ENCODE measurements around the gene GXYLT2. TPM values are rescaled to one million over a fixed set of nuclear protein-coding genes. Genes with fewer than 3 reads are reported as not detected.

GXYLT2 gene
- total and polyA plus RNA-seq, 2 of the 13 experiments (the other 11 are each of a cell fraction or from before 2014, with no cell fraction given) = 4.3 to 6.9 TPM

DNA sequence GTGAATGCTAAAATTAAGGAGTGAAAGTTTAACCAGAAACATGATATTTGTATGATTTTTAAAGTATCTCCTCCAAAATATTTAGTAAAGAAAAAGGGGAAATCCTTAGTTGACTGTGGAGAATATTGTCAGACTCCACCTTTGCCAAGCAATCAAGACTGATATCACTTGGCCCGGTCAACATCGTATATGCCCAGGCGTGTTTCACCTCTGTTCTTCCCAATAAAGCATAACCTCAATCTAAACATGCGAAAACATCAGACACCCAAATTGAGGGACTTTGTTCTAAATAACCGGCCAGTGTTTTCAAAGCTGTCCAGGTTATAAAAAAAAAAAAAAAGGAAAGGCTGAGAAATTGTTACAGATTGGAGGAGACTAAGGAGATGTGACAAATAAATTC lies 54.6 kb downstream of the GXYLT2 start:
- CTCF ChIA-PET (ENCODE audit: low intra/inter-chr PET ratio, low total read pairs) = no interaction called here

DNA sequence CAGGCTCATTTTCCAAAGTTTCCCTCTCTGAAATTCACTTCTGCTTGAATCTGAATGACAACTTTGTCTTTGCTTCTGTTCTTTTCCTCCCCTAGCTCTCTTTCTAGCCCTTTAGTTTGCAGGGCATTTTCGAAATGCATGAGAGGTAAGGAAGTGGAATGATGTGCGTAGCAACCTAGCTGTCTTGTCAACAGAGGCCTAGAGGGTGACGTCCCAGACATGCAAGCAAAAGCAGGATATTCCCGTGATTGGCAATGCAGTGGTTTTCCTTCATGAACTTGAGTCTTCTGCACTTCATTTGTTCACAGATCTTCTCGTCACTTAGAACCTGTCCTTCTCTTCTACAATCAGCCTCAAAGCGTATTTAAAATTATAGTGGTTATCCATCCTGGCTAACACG lies 56.9 kb downstream of the GXYLT2 start:
- POLR2A ChIA-PET = interaction anchor here (1.2 kb wide), 1 partner anchor 52 kb away, joined by 3 read pairs; the partner anchor contains the start of gene PPP4R2

More for the DNA sequence above, 54.6 kb downstream of the GXYLT2 start:
- BruUV-seq (replicated peaks) = no TSS peak
- no peaks in the 10 kb centered on the region for H3K27me3 ChIP-seq (ENCODE audit: control insufficient read depth in 1 of 2, insufficient read depth in 2 of 2, low read length in 2 of 2)
- no peaks in the 10 kb centered on the region for H3K36me3 ChIP-seq (replicated peaks in 1 of 2; ENCODE audit: control insufficient read depth in 1 of 2, insufficient read depth in 2 of 2, low read length in 2 of 2)
- 95% methylated on average over 5 of the region's 5 CpGs for WGBS (ENCODE audit: low lambda C conversion rate)
- no peaks in the 10 kb centered on the region for H3K79me2 ChIP-seq (ENCODE audit: insufficient read depth, low read length)
- H3K9ac ChIP-seq (ENCODE audit: insufficient read depth, low read depth, low read length) = no peak overlapping the region
- POLR2A ChIA-PET = no interaction called here
- H4K20me1 ChIP-seq (ENCODE audit: insufficient read depth, low read length) = no peaks in the 10 kb centered on the region
- in situ Hi-C loops (cut with HindIII; ENCODE audit: extremely low pct_ligation_motif_present, low pct_unique_long_range_greater_than_20kb) = no loop called here
- no peak overlapping the region for H3K27ac ChIP-seq (ENCODE audit: extremely low read length, insufficient read depth, low read length)
- no peak for DNase-seq (ENCODE audit: low spot score)
- no peak for ATAC-seq
- H2AFZ ChIP-seq (ENCODE audit: low read length) = no peak overlapping the region
- no peak overlapping the region for H3K4me2 ChIP-seq (ENCODE audit: low read depth, low read length)
- no peak for FAIRE-seq
- no peaks in the 10 kb centered on the region for H3K9me3 ChIP-seq (ENCODE audit: low read length)
- no peak overlapping the region for H3K4me3 ChIP-seq (replicated peaks in 1 of 3; ENCODE audit: insufficient read depth in 1 of 3, low read depth in 2 of 3, low read length in 3 of 3)
- TF ChIP-seq ZNF557 (CRISPR knock-in tag; IDR thresholded peaks at IDR 0.05) (no peak), ZBTB1 (CRISPR knock-in tag; IDR thresholded peaks at IDR 0.05; ENCODE audit: borderline replicate concordance) (no peak)
- TF ChIP-seq, protein P1, sequence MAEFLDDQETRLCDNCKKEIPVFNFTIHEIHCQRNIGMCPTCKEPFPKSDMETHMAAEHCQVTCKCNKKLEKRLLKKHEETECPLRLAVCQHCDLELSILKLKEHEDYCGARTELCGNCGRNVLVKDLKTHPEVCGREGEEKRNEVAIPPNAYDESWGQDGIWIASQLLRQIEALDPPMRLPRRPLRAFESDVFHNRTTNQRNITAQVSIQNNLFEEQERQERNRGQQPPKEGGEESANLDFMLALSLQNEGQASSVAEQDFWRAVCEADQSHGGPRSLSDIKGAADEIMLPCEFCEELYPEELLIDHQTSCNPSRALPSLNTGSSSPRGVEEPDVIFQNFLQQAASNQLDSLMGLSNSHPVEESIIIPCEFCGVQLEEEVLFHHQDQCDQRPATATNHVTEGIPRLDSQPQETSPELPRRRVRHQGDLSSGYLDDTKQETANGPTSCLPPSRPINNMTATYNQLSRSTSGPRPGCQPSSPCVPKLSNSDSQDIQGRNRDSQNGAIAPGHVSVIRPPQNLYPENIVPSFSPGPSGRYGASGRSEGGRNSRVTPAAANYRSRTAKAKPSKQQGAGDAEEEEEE (CRISPR knock-in tag; IDR thresholded peaks at IDR 0.05; ENCODE audit: borderline replicate concordance) = no peak
- intact Hi-C loops (cut with micrococcal nuclease; ENCODE audit: unreplicated experiment) = no loop called here
- peaks cover 17% of the 10 kb centered on the region for H3K4me1 ChIP-seq (ENCODE audit: insufficient read depth, low read length)

More for the DNA sequence above, 56.9 kb downstream of the GXYLT2 start:
- intact Hi-C loops (cut with micrococcal nuclease; ENCODE audit: unreplicated experiment) = no loop called here
- Histone ChIP-seq H3K27me3 (ENCODE audit: control insufficient read depth in 1 of 2, insufficient read depth in 2 of 2, low read length in 2 of 2) (no peaks in the 10 kb centered on the region), H4K20me1 (ENCODE audit: insufficient read depth, low read length) (no peaks in the 10 kb centered on the region), H3K4me2 (ENCODE audit: low read depth, low read length) (no peak overlapping the region), H3K9me3 (ENCODE audit: low read length) (no peaks in the 10 kb centered on the region), H3K4me3 (replicated peaks in 1 of 3; ENCODE audit: insufficient read depth in 1 of 3, low read depth in 2 of 3, low read length in 3 of 3) (no peak overlapping the region), H2AFZ (ENCODE audit: low read length) (no peak overlapping the region), H3K4me1 (ENCODE audit: insufficient read depth, low read length) (peaks cover 24% of the 10 kb centered on the region), H3K79me2 (ENCODE audit: insufficient read depth, low read length) (no peaks in the 10 kb centered on the region), H3K9ac (ENCODE audit: insufficient read depth, low read depth, low read length) (no peak overlapping the region), H3K36me3 (replicated peaks in 1 of 2; ENCODE audit: control insufficient read depth in 1 of 2, insufficient read depth in 2 of 2, low read length in 2 of 2) (no peaks in the 10 kb centered on the region), H3K27ac (ENCODE audit: extremely low read length, insufficient read depth, low read length) (no peak overlapping the region)
- DNase-seq (ENCODE audit: low spot score) = no peak
- no peak for TF ChIP-seq HNF4G (IDR thresholded peaks at IDR 0.05; ENCODE audit: borderline replicate concordance, low read depth, low read length)
- no peak for TF ChIP-seq HNF4G (CRISPR knock-in tag; IDR thresholded peaks at IDR 0.05; ENCODE audit: borderline replicate concordance, low read depth)
- no peak for TF ChIP-seq MAFK (conservative IDR thresholded peaks at IDR 0.05 in 1 of 2, IDR thresholded peaks at IDR 0.05 in 1 of 2; ENCODE audit: low read length in 2 of 2)
- no peak for TF ChIP-seq GATA4 (IDR thresholded peaks at IDR 0.05; ENCODE audit: borderline replicate concordance, low read depth)
- no peak for TF ChIP-seq ZNF746 (CRISPR knock-in tag; IDR thresholded peaks at IDR 0.05)
- no peak for TF ChIP-seq NFYC (CRISPR knock-in tag; IDR thresholded peaks at IDR 0.05)
- TF ChIP-seq ZNF337 (CRISPR knock-in tag; IDR thresholded peaks at IDR 0.05; ENCODE audit: borderline replicate concordance, low read depth) = no peak
- no peak for TF ChIP-seq ETV6 (CRISPR knock-in tag; conservative IDR thresholded peaks at IDR 0.05)
- no peak for TF ChIP-seq ZNF317 (CRISPR knock-in tag; IDR thresholded peaks at IDR 0.05)
- TF ChIP-seq MED1 (CRISPR knock-in tag; IDR thresholded peaks at IDR 0.05) = no peak
- no peak for TF ChIP-seq RCOR2 (CRISPR knock-in tag; IDR thresholded peaks at IDR 0.05)
- TF ChIP-seq ZNF709 (CRISPR knock-in tag; IDR thresholded peaks at IDR 0.05) = no peak
- no peak for TF ChIP-seq ZNF766 (CRISPR knock-in tag; IDR thresholded peaks at IDR 0.05; ENCODE audit: borderline replicate concordance)
- WGBS (ENCODE audit: low lambda C conversion rate) = 87% methylated on average over 7 of the region's 7 CpGs
- no peak for ATAC-seq
- BruUV-seq (replicated peaks) = no TSS peak
- FAIRE-seq = no peak
- in situ Hi-C loops (cut with HindIII; ENCODE audit: extremely low pct_ligation_motif_present, low pct_unique_long_range_greater_than_20kb) = loop anchor here (5.0 kb wide), 1 partner anchor 58 kb away; no protein-coding TSS in a partner anchor
- CTCF ChIA-PET (ENCODE audit: low intra/inter-chr PET ratio, low total read pairs) = no interaction called here

All from HepG2 (cell line).